DMS53 treated with DMSO at 0.1 percent for 48 hours (cell line): ENCODE measurements around the gene ARMCX4.
"Not testable (repeated sequence)": the region's sequence is repeated elsewhere in the genome, so short reads cannot be mapped to it uniquely, and the experiment has no call there.

Source experiments
- DNase-seq: peaks from one replicate; lab custom pipeline; 2025; ENCODE audit not compliant: unreplicated experiment; lab: John Stamatoyannopoulos, UW

ARMCX4 gene

DNA sequence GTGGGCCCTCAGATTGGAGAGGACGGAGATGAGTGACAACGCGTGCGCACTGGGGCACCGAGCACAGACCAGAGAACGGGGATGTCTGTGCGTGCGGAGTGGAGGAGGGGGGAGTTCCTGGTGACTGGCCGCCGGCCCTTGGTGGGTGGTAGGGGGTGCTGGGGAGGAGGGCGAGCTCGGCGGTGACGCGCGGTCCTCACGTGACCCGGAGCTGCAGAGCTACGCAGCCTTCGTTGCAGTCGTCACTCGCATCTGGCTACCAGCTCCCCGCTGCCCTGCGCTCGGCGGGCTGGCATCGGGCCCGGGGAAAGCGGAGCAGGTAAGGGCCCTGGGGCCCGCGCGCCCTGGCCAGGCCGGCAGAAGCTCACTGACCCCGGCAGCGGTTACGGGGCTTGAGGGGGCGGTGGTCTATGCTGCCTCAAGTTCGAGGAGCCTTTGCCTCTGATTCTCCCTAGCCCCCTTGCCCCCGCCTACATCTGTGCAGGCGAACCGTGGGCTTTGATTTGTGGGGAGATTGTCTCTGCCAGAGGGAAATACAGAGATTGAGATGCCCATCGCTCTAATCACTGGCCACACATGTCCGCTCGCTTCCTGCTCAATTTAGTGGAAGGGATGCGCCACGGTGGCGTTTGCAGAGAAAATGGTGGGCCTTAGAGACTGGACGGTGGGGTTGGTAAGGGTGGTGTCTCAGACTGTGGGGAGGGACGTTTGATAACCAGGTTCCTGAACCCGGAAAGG is at the start of gene ARMCX4:
Gene ARMCX4 (plus strand): TSS at position 245 of the 738 bp plus-strand sequence. CDS start 3,134 bp downstream, outside the sequence.
- DNase-seq: peak; percentile 11

DNA sequence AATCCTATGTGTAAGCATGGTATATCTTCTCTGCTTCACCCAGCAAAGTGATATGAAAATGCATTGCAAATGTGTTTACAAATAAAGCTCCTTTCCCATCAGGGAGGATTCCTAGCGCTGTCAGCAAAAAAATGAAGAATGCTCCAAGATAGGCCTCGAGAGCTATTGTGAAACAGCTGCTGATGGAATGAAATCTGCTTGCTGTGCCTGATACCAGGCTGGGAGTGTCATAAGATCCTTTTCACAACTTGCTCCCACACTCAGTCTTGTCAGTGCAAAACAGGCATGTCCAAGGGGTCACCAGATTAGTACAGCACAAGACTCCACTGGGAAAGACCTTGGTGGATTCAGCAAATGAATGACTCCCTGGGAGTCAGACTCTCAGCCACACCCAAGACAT is 43.2 kb upstream of the ARMCX4 start:
- DNase-seq: no peak

DNA sequence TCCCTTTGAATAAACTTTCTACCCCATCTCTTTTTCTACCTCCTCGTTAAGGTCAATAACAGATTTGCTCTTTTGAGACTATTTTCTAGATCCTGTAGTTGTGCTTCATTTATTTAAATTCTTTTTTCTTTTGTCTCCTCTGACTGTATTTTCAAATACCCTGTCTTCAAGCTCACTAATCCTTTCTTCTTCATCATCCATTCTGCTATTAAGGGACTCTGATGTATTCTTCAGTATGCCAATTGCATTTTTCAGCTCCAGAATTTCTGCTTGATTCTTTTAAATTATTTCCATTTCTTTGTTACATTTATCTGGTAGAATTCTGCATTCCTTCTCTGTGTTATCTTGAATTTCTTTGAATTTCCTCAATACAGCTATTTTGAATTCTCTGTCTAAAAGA is 36.0 kb upstream of the ARMCX4 start:
- no peak for DNase-seq

DNA sequence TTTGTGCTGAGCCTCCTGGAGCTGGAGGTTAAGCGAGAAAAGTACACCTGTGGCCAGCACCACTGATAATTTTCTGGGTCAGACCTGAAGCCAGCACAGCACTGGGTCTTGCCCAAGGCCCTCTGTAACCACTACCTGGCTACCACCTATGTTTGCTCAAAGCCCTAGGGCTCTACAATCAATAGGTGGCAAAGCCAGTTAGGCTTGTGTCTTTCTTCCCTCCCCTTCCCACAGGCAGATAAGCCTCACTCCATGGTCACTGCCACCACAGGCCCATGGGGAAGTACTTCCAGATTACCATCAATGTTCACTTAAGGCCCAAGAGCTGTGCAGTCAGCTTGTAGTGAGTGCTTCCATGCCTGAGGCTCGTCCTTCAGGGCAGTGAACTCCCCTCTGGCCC is 35.2 kb upstream of the ARMCX4 start:
- DNase-seq: no peak

DNA sequence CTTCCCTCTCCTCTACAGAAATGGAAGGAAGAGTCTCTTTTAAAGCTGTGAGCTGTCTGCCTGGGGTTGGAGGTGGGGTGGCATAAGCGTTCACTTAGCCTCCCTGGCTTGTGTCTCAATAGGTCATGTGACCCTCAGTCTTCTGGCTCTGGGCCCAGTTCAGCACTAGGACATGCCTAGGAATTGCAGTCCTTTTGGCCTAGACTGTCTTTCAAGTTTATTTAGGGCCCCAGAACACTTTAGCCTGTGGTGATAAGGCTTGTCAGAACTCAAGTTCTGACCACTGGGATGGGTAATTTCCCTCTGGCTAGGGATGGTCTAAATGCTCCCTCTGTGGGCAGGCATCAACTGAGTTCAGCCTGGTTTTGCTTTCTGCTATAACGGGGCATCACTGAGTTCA is 34.3 kb upstream of the ARMCX4 start:
- DNase-seq: no peak

DNA sequence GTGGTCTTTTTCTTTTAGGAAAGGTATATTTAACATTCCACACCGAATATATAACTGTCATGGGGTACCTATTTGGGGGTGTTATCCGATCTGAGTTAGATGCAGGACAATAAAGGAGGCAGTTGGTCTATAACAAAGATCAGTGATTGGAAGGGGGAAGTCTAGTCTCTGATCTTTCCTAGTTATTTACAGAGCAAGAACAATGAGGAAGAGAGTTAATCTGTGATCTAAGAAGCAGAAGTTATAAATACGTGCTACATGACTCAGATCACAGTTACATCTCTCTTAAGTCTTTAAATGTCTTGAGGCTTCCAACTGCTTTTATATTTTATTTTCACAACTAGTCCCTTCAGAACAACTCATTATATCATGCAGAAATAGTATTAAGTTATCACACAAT is 33.2 kb upstream of the ARMCX4 start:
- no peak for DNase-seq

DNA sequence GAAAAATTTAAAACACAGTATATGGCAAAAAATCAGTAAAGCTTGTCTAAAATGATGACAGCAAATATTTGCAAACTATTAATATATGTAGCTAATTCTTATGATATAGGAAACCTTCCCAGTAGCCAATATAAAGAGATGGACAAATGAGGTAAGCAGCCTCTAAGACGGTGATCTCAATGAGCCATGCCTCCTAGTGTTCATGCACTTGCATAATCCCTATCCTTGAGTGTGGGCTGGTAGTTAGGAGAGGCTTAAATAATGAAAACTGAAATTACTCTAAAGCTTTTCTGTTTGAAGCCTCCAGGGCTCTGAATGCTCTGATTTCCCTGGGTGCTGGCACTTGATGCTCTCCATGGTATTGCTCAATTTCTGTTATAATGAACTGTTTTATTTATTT is 24.6 kb upstream of the ARMCX4 start:
- no peak for DNase-seq

DNA sequence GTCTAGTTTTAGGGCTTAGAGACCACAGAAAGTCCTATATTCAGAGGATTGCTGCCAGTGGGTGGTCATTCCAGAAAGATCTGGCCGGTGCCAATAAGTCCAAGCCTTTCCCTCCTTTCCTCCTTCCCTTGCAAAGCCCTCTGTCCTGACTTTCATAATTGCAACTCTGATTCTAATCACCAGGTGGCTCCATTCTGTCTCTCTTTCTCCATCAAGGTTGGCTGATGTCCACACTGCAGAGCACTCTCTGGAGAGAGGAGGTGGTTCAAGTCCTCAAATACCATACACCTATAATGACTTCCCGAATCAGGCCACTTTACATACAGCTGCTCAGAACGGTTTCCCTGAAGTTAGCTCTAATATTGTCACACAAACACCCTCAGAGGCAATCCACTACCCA is 22.4 kb upstream of the ARMCX4 start:
- DNase-seq: peak; percentile 46

DNA sequence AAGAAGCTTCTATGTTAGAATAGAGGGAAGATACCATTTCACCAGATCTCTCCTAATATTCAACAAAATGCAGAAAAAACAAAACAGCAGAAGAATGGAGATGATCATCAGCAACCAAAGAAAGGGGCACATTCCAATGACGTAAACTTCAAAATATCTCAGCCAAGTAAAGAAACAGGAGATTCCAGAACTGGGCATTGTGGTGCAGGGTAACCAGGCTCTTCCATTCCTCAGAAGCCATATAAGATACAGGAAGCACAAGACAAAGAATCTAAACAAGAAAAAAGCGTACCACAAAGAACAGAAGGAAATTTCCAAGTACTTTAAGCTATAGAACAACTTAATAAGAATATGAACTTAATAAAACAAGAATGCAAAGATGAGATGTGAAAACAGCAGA is 6.9 kb upstream of the ARMCX4 start:
- DNase-seq: no peak

DNA sequence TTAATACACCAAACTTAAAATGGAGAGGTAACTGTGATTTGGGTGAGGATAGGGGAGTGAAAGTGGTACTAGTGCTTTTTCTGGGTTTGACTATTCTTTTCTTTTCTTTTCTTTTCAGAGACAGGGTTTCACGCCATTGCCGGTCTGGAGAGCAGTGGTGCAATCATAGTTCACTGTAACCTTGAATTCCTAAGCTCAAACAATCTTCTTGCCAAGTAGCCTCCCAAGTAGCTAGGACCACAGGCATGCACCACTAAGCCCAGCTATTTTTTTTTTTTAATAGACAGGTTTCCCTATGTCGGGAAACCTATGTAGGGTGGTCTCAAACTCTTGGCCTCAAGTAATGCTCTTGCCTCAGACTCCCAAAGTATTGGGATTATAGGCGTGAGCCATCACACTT is 3.0 kb upstream of the ARMCX4 start:
- DNase-seq: no peak

DNA sequence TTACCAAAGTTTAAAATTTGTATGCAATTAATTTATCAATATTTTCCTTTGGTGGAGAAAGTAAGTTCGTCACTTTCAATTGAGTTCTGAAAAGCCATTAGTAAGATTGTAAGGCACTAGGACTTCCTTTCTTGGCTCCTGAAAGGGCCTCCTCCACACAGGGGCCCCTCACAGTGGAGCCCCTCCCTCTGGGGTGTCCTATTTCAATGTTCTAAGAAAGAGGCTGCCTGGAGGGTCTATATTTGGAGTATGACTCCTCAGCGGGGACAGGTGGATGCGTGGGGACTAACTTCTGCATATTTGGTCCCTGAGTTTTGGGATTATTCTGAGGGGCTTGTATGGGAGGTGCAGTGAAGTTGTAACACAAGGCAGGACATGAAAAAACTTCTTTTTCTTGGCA is 1.6 kb upstream of the ARMCX4 start:
- DNase-seq: no peak

DNA sequence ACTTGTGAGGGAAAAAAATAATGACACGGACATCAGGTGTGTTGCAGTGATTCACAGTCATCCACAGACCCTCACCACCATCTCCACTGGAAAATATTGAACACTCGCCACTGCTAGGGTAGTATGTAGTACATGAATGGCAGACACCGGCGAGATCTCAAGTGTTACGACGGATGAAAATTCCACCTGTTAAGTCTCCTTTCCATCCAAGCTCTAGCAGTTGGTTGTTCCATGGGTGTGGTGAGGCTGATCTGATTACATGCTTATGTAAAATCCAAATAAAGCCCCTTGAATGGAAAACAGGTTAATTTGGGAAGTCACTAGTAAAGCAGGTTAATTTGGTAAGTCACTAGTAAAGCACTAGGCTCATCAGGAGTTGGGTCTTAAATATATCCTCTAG is 1.1 kb upstream of the ARMCX4 start:
- no peak for DNase-seq

DNA sequence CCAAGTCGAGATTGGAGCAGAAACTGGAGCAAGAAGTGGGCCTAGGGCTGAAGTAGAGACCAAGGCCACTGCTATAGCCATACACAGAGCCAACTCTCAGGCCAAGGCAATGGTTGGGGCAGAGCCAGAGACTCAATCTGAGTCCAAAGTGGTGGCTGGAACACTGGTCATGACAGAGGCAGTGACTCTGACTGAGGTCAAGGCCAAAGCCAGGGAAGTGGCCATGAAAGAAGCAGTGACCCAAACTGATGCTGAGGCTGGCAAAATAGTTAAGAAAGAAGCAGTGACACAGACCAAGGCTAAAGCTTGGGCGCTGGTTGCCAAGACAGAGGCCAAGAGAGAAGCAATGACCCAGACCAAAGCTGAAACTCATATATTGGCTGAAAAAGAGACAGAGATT is 3.5 kb downstream of the ARMCX4 start:
- DNase-seq: no peak

DNA sequence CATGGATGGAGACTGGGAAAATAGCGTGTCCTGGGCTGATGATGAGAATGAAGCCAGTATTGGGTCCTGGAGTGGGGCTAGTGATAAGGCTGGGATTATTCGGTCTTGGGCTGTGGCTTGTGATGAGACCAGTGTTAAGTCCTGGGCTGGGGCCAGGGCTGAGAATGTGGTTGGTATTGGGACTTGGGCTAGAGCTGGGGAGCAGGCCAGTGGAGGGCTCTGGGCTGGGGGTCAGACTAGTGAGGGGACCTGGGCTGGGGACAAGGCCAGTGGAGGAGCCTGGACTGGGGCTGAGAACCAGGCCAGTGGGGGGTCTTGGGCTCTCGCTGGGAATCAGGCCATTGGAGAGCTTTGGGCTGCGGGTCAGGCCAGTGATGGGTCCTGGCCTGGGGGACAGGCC is 6.7 kb downstream of the ARMCX4 start:
- DNase-seq: no peak

DNA sequence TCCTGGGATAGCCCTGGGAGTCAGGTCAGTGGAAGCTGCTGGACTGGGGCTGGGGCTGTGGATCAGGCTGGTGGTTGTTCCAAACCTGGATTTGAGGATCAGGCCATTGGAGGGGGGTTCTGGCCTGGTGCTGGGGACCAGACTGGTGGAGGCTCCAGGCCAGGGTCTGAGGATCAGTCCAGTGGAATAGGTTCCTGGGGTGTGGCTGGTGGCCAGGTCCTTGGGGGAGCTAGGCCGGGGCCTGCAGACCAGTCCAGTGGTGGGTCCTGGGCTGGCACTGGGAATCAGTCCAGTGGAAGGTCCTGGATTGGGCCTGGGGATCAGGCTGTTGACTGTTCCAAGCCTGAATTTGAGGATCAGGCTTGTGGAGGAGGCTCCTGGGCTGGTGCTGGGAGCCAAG is 8.0 kb downstream of the ARMCX4 start:
- DNase-seq: no peak

DNA sequence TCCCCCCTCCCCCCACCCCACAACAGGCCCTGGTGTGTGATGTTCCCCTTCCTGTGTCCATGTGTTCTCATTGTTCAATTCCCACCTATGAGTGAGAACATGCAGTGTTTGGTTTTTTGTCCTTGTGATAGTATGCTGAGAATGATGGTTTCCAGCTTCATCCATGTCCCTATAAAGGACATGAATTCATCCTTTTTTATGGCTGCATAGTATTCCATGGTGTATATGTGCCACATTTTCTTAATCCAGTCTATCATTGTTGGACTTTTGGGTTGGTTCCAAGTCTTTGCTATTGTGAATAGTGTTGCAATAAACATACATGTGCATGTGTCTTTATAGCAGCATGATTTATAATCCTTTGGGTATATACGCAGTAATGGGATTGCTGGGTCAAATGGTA is 17.7 kb downstream of the ARMCX4 start:
- DNase-seq: not testable (repeated sequence)

DNA sequence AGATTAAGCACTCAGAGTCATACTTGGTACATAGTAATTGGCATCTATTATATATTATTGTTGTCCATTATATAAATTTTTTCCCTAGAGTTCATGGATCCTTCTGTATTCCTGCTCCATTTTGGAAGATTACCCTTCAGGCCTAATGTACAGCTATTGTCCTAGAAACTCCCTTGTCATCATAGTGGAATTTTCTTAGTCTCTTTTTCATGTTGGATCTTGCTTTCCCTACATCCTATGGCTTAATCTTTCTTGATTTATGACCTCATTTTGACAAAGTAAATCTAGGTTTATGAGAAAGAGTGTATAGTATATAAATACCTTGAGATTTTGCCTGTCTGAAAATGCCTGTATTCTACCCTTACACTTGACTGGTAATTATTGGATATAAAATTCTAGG is 22.1 kb downstream of the ARMCX4 start:
- no peak for DNase-seq

DNA sequence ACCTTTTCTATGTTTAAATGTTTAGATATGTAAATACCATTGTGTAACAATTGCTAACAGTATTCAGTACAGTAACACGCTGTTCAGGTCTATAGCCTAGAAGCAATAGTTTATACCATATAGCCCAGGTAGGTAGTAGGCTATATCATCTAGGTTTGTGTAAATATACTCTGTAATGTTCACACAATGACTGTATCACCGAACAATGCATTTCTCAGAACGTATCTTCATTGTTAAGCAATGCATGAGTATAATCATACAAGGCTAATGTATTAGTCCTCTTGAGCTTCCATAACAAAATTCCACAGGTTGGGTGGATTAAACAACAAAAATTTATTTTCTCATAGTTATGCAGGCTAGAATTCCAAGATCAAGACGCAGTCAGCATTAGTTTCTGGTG is 22.7 kb downstream of the ARMCX4 start:
- DNase-seq: no peak

DNA sequence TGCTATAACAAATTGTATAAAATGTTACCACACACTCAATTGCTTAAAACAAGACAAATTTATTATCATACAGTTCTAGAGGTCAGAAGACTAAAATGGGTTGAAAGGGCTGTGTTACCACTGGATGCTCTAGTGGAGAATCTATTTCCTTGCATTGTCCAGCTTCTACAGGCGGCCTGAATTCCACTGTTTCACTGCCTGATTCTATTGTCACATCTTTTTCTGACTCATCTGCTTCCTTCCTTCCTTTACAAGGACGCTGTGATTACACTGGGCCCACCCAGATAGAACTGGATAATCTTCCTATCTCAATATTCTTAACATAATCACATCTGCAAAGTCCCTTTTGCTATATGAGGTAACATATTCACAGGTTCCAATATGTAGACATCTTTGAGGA is 45.7 kb downstream of the ARMCX4 start:
- DNase-seq: no peak
